Caco-2 (cell line): ENCODE data around the gene QARS1. TPM values are rescaled to one million over a fixed set of nuclear protein-coding genes. Genes with fewer than 3 reads are reported as not detected.

Experiments used
- BruUV-seq: library from RNA; stranded (reverse); fragments of 400-500 nt; replicated peaks from 2 replicates; lab custom pipeline; 2021; lab: Mats Ljungman, UMichigan
- CTCF ChIA-PET: fragments of 300-600 bp; sonication (Branson Sonifier 250); formaldehyde crosslinking; loops from one replicate; lab custom pipeline; 2022; ENCODE audit warnings: antibody characterized with exemption; lab: Charles Lee
- POLR2A ChIA-PET: fragments of 300-600 bp; sonication (Branson Sonifier 250); formaldehyde crosslinking; loops from one replicate; lab custom pipeline; 2022; ENCODE audit warnings: antibody characterized with exemption; lab: Charles Lee
- DNase-seq, 2 experiments: peaks; one replicate each; pipeline versions ENCODE4 v3.0.0 to v3.0.0-alpha.2; 2020 to 2022
- H3K27me3 ChIP-seq: replicated peaks from 2 replicates; pipeline ENCODE4 v1.6.0; 2011; ENCODE audit warnings: low read length; ENCODE audit not compliant: control insufficient read depth, insufficient read depth
- H3K36me3 ChIP-seq: 2 replicates; pipeline ENCODE4 v1.5.1; 2011; ENCODE audit warnings: low read length; ENCODE audit not compliant: control insufficient read depth, insufficient read depth
- H3K4me1 ChIP-seq: fragments of 250-450 bp; sonication (Bioruptor Pico); 2 replicates; pipeline ENCODE4 v1.5.1; 2020; ENCODE audit warnings: mild to moderate bottlenecking
- H3K4me3 ChIP-seq: 2 replicates; pipeline ENCODE4 v1.5.1; 2011; ENCODE audit warnings: low read depth, mild to moderate bottlenecking, control low read depth, low read length
- H3K9me3 ChIP-seq: fragments of 250-450 bp; sonication (Bioruptor Pico); 2 replicates; pipeline ENCODE4 v1.5.1; 2020; ENCODE audit warnings: mild to moderate bottlenecking, moderate library complexity
- H3K27ac Mint-ChIP-seq: one replicate; pipeline ENCODE4 v1.8.0; 2022; ENCODE audit warnings: mixed read lengths; ENCODE audit not compliant: unreplicated experiment
- H3K27me3 Mint-ChIP-seq: one replicate; pipeline ENCODE4 v1.8.0; 2022; ENCODE audit warnings: mixed read lengths; ENCODE audit not compliant: insufficient read depth, unreplicated experiment
- H3K36me3 Mint-ChIP-seq: one replicate; pipeline ENCODE4 v1.8.0; 2022; ENCODE audit warnings: mild to moderate bottlenecking, mixed read lengths; ENCODE audit not compliant: insufficient read depth, unreplicated experiment
- H3K4me1 Mint-ChIP-seq: one replicate; pipeline ENCODE4 v1.8.0; 2022; ENCODE audit warnings: low read depth, mixed read lengths; ENCODE audit not compliant: unreplicated experiment
- H3K4me3 Mint-ChIP-seq: one replicate; pipeline ENCODE4 v1.8.0; 2022; ENCODE audit warnings: mild to moderate bottlenecking, moderate library complexity, mixed read lengths; ENCODE audit not compliant: unreplicated experiment
- H3K9me3 Mint-ChIP-seq: one replicate; pipeline ENCODE4 v1.8.0; 2022; ENCODE audit warnings: mixed read lengths; ENCODE audit not compliant: unreplicated experiment
- CTCF ChIP-seq, 2 experiments: fragments of 200-600 bp in 1 of 2; IDR thresholded peaks; 1 replicate in 1 of 2; 2 replicates in 1 of 2; pipeline versions ENCODE4 v1.5.1 to v1.8.0; 2011 to 2022; ENCODE audit warnings: antibody characterized with exemption in 1 of 2, control low read depth in 1 of 2, inconsistent platforms in 1 of 2, low read depth in 1 of 2, low read length in 1 of 2, mild to moderate bottlenecking in 1 of 2, moderate library complexity in 1 of 2; ENCODE audit not compliant: insufficient read depth in 1 of 2, severe bottlenecking in 1 of 2, unreplicated experiment in 1 of 2
- intact Hi-C: fragments of 100-400 bp; cut with micrococcal nuclease; formaldehyde crosslinking; loops from one replicate; pipeline ENCODE4 v1.10.0; 2022; ENCODE audit not compliant: unreplicated experiment
- total RNA-seq: library from RNA; stranded (reverse); gene quantifications from 2 replicates; pipeline ENCODE4 v1.2.3, GENCODE V29; 2022

QARS1 gene
- total RNA-seq, 1 experiment from 2014 or later: 361 TPM

DNA sequence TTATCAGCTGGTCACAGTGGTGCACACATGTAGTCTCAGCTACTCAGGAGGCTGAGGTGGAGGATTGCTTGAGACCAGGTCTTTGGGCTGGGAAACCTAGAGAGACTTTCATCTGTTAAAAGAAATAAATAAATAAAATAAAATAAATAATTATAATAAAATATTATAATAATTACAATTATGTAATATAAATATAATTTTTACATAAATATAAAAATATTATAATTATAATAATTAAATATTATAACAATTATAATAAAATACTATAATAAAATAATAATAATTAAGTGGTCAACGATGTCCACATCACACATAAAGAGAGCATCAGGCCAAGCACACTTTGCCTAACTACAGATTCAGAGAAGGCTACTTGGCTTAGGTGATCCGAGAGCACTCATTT lies 25.3 kb downstream of the QARS1 start:
- TF ChIP-seq CTCF (IDR thresholded peaks at IDR 0.05; ENCODE audit: insufficient read depth in 1 of 2, low read depth in 1 of 2, low read length in 1 of 2, severe bottlenecking in 1 of 2, unreplicated experiment in 1 of 2): no peak
- peaks cover 55% of the 10 kb centered on the region for H3K36me3 Mint-ChIP-seq
- no peaks in the 10 kb centered on the region for H3K27me3 Mint-ChIP-seq
- no peaks in the 10 kb centered on the region for H3K27me3 ChIP-seq
- no peaks in the 10 kb centered on the region for H3K9me3 Mint-ChIP-seq
- H3K27ac Mint-ChIP-seq: no peak overlapping the region
- no TSS peak for BruUV-seq
- H3K4me3 ChIP-seq: no peak overlapping the region
- POLR2A ChIA-PET: no interaction called here
- no peaks in the 10 kb centered on the region for H3K4me1 ChIP-seq
- peaks cover 6% of the 10 kb centered on the region for H3K4me1 Mint-ChIP-seq
- DNase-seq: no peak
- no peaks in the 10 kb centered on the region for H3K9me3 ChIP-seq
- CTCF ChIA-PET: no interaction called here
- no peak overlapping the region for H3K4me3 Mint-ChIP-seq
- intact Hi-C loops: no loop called here
- no peaks in the 10 kb centered on the region for H3K36me3 ChIP-seq

DNA sequence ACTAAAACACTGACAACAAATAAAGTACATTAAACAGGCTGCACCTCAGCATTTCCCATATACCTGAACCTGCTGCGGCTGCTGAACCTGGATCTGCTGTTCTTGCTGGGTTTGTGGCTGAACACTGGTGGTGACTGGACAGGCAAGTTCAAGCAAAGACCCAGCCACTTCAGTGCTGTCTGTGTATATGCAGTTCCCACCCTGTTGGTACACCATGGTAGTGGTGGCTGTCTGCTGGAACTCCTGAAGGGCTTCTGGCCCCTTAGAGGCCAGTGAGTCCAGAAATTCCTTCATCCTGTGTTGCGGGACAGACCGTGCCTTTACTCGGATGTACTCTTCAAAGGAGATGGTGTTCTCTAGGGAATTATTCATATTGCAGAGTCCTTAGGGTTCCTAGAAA lies 27.9 kb downstream of the QARS1 start:
- H3K4me1 Mint-ChIP-seq: peaks cover 6% of the 10 kb centered on the region
- H3K27me3 Mint-ChIP-seq: no peaks in the 10 kb centered on the region
- TF ChIP-seq CTCF (IDR thresholded peaks at IDR 0.05; ENCODE audit: insufficient read depth in 1 of 2, low read depth in 1 of 2, low read length in 1 of 2, severe bottlenecking in 1 of 2, unreplicated experiment in 1 of 2): no peak
- H3K9me3 ChIP-seq: no peaks in the 10 kb centered on the region
- H3K27me3 ChIP-seq: no peaks in the 10 kb centered on the region
- ChIA-PET CTCF (no interaction called here), POLR2A (no interaction called here)
- BruUV-seq: no TSS peak
- H3K36me3 ChIP-seq: no peaks in the 10 kb centered on the region
- H3K4me3 Mint-ChIP-seq: no peak overlapping the region
- no peak for DNase-seq
- peaks cover 70% of the 10 kb centered on the region for H3K36me3 Mint-ChIP-seq
- no peaks in the 10 kb centered on the region for H3K9me3 Mint-ChIP-seq
- intact Hi-C loops: no loop called here
- H3K4me3 ChIP-seq: no peak overlapping the region
- no peak overlapping the region for H3K27ac Mint-ChIP-seq
- no peaks in the 10 kb centered on the region for H3K4me1 ChIP-seq

DNA sequence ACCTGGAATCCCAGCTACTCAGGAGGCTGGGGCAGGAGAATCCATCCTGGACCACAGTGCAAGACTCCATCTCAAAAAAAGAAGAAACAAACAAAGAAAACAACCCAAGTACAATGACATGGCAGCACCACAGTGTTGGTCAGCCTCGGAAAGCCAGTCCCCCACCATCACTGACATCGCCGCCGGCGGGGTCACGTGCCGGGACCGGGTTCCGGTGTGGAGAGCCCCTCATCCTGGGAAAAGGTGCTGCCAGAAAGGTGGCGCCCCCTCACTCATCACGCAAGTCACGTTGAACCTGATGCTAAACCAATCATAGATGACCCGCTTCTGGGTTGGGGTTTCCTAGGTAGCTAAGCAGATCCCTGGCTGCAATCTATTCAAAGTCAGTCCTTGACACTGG lies 28.4 kb downstream of the QARS1 start:
- no peak overlapping the region for H3K4me3 Mint-ChIP-seq
- peaks cover 6% of the 10 kb centered on the region for H3K4me1 Mint-ChIP-seq
- intact Hi-C loops: no loop called here
- CTCF ChIA-PET: no interaction called here
- no peak overlapping the region for H3K4me3 ChIP-seq
- no peaks in the 10 kb centered on the region for H3K27me3 ChIP-seq
- H3K36me3 Mint-ChIP-seq: peaks cover 76% of the 10 kb centered on the region
- no peaks in the 10 kb centered on the region for H3K9me3 Mint-ChIP-seq
- H3K27me3 Mint-ChIP-seq: no peaks in the 10 kb centered on the region
- no peak overlapping the region for H3K27ac Mint-ChIP-seq
- H3K9me3 ChIP-seq: no peaks in the 10 kb centered on the region
- TF ChIP-seq CTCF (IDR thresholded peaks at IDR 0.05; ENCODE audit: insufficient read depth in 1 of 2, low read depth in 1 of 2, low read length in 1 of 2, severe bottlenecking in 1 of 2, unreplicated experiment in 1 of 2): no peak
- no peak for DNase-seq
- POLR2A ChIA-PET: no interaction called here
- no peaks in the 10 kb centered on the region for H3K4me1 ChIP-seq
- no TSS peak for BruUV-seq
- H3K36me3 ChIP-seq: no peaks in the 10 kb centered on the region
